ENCODE data around the gene CLDN1. TPM values are rescaled to one million over a fixed set of nuclear protein-coding genes. Genes with fewer than 3 reads are reported as not detected.
A peak's percentile ranks its signal among the peaks of the same experiment; 100 is the strongest.

Gene CLDN1
- total RNA-seq, 1 donor from 2014 or later: 1.4 TPM

DNA sequence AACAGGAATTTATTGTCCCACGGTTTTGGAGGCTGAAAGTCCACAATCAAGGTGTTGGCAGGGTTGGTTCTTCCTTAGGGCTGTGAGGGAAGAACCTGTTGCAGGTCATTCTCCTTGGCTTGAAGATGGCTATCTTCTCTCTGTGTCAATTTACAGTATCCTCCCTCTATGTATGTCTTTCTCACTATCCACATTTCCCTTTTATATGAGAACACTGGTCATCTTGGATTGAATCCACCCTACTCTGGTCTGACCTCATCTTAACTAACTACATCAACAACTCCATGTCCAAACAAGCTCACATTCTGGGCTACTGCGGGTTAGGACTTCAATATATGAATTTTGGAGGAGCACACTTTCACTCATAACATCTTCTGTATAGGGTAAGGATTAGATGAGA, 61.9 kb downstream of the CLDN1 start:
- peak; percentile 26 for ATAC-seq

DNA sequence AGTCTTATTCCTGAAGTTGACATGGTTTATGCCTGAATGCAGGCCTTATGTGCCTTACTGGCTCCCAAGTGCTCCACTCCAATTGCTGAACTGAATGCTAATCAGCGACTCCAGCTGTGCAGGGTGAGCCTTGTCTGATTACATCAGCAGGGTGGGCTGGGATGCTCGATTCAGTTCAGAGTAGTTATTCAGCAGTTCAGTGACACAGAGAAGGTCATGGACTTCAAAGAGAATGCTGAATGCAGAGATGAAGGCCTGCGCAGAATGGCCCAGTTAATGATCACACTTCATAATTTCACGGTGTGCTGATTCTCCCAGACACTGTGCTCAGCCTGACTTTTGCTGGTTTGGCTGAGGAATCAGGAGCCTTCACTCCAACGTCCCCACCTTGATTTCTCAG, 63.6 kb downstream of the CLDN1 start:
- ATAC-seq (peak; percentile 64), DNase-seq (no peak)
- intact Hi-C loops (cut with micrococcal nuclease): no loop called here

More for the DNA sequence above, 61.9 kb downstream of the CLDN1 start:
- intact Hi-C loops (cut with micrococcal nuclease): no loop called here
- DNase-seq: no peak

Other genes with a start within 250 kb of the CLDN1 start
- 1.2 TPM for gene P3H2, start 201.5 kb downstream of the CLDN1 start, total RNA-seq
- not detected for gene CLDN16, start 65.7 kb upstream of the CLDN1 start, total RNA-seq
- not detected for gene TMEM207, start 127.5 kb upstream of the CLDN1 start, total RNA-seq
- 6.1 TPM for gene IL1RAP, start 191.6 kb upstream of the CLDN1 start, total RNA-seq

Data from left ventricle myocardium superior (tissue), 1 donor.